ENCODE results near the gene SCYL3.
A peak's percentile ranks its signal among the peaks of the same experiment; 100 is the strongest.

The SCYL3 gene

DNA sequence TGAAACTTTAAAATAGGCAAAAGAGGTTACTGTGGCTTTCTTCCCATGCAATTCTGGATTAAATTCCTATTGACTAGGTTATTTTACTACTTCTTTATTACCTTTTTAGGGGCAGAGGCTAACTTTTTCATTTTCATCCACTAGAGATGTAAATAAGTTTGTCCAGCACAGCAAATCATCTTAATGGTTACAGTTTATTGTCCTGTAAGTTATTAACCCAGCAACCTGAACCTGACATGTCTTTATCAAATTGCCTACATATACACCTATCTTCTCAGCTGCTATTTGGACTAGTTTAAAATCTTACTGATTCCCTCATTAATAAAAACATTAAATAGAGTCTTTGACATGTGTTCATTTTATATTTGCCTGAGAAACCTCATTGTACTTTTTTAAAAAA, 6.9 kb upstream of the SCYL3 start:
- TF ChIP-seq, protein P1, sequence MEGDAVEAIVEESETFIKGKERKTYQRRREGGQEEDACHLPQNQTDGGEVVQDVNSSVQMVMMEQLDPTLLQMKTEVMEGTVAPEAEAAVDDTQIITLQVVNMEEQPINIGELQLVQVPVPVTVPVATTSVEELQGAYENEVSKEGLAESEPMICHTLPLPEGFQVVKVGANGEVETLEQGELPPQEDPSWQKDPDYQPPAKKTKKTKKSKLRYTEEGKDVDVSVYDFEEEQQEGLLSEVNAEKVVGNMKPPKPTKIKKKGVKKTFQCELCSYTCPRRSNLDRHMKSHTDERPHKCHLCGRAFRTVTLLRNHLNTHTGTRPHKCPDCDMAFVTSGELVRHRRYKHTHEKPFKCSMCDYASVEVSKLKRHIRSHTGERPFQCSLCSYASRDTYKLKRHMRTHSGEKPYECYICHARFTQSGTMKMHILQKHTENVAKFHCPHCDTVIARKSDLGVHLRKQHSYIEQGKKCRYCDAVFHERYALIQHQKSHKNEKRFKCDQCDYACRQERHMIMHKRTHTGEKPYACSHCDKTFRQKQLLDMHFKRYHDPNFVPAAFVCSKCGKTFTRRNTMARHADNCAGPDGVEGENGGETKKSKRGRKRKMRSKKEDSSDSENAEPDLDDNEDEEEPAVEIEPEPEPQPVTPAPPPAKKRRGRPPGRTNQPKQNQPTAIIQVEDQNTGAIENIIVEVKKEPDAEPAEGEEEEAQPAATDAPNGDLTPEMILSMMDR (IDR thresholded peaks at IDR 0.05; ENCODE audit: low read depth, low read length): no peak
- no peak overlapping the region for H3K4me3 ChIP-seq (ENCODE audit: low read depth, low read length)

DNA sequence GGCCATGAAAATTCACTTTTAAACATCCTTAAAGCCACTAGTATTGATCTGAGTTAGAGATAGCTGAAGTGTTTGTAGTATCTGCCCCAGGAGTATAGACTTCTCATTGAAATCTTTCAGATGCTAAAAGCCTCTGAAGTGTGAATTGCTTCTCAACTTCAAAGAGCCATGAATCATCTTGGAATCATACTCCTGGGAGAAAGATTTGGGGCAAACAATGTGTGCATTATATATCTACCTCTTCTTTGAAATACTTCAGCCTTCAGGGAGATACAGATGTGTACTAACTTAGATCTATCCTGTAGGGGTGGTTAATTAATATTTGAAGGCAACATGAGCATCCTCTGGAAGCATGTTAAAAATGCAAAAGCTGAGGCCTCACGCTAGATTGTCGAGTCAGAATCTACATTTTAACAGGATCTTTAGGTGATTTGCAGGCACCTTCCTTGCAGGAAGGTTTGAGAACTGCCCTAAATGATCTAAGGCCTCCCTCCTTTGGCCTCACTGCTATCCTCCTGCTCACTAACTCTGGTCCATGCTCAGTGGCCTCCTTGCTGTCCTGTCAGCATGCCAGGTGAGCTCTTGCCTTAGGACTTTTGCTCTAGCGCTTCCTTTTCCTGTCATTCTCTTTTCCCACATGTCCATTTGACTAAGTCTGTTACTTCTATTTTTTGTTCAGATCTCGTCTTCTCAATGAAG, 6.0 kb upstream of the SCYL3 start:
- TF ChIP-seq, protein P1 (IDR thresholded peaks at IDR 0.05; ENCODE audit: low read depth, low read length): no peak
- H3K4me3 ChIP-seq (ENCODE audit: low read depth, low read length): no peak overlapping the region

DNA sequence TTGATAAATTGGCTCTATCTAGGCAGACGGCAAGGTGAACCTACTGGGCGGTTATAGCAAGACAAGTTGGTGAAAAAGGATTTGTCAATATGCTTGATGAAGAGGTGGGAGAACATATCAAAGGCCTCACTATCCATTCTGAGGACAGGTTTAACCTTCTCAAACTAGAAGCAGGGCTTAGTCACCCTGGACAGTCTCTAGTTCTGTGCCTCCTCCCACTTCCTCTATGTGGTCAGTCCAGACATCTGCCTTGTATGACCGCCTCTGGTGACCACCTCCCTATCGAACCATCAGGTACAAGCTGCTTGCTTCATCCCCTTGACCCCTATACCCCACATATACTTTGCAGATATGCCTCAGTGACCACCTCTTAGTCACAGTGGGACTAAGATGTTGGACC, 2.3 kb upstream of the SCYL3 start:
- TF ChIP-seq, protein P1 (IDR thresholded peaks at IDR 0.05; ENCODE audit: low read depth, low read length): no peak
- no peak overlapping the region for H3K4me3 ChIP-seq (ENCODE audit: low read depth, low read length)

DNA sequence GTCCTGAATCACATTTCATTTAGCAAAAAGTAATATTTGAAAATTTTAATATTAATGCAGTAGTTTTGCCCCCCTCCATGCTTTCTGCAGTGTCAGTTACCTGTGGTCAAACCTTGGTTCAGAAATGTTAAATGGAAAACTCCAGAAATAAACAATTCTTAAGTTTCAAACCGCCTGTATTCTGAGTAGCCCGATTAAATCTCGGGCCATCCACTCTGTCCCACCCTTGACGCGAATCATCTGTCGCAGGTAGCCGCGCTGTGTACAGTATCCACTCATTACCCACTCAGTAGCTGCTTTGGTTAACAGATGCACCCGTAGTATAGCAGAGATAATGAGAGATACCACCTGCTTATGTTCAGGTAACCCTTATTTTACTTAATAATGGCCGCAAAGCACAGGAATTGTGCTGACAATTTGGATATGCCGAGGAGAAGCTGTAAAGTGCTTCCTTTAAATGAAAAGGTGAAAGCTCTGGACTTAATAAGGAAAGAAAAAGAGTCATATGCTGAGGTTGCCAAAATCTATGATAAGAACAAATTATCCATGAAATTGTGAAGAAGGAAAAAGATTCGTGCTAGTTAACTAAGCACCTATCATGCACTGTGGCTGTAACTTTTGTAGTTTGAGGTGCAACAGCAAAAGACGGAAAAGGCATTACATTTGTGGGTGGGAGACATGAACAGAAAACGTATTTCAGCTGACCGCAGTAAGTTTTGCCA, 889 bp upstream of the SCYL3 start:
- TF ChIP-seq, protein P1 (IDR thresholded peaks at IDR 0.05; ENCODE audit: low read depth, low read length): no peak

DNA sequence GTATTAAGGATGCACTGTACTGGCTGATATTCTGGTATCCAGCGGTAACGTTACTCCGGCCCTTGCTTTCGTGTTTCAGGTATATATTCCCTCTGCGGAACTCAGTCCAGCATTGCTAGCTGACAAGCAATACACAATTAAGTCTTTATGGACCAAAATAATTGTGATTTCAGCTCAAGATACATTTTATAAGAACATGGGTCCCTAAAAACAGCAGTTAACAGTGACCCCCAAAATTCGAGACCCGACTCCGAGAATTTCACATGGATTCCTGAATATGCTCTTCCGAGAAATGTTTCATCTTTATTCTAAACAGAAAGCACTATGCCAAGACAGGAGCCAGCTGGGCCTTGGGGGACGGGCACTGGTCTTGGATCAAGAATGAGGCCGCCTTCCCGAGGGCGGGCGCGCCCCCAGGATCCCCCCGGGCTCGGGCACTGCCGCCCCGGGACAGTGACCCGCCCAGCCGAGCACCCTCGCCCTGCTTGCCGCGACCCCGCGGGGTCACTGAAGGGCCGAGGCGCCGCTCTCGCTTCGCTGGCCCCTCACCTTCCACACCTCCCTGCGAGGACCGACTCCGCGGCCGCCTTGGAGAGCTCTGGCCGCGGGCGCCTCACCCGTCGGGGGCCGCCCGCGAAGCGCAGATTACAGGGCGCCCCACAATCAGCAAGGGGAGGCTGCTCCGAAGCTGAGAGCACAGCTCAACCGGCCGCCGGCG, 610 bp downstream of the SCYL3 start:
- peak overlapping the region; percentile 74 for H3K4me3 ChIP-seq (ENCODE audit: low read depth, low read length)
- TF ChIP-seq, protein P1 (IDR thresholded peaks at IDR 0.05; ENCODE audit: low read depth, low read length): no peak

More for the DNA sequence above, 889 bp upstream of the SCYL3 start:
- peak overlapping the region; percentile 74 for H3K4me3 ChIP-seq (ENCODE audit: low read depth, low read length)

DNA sequence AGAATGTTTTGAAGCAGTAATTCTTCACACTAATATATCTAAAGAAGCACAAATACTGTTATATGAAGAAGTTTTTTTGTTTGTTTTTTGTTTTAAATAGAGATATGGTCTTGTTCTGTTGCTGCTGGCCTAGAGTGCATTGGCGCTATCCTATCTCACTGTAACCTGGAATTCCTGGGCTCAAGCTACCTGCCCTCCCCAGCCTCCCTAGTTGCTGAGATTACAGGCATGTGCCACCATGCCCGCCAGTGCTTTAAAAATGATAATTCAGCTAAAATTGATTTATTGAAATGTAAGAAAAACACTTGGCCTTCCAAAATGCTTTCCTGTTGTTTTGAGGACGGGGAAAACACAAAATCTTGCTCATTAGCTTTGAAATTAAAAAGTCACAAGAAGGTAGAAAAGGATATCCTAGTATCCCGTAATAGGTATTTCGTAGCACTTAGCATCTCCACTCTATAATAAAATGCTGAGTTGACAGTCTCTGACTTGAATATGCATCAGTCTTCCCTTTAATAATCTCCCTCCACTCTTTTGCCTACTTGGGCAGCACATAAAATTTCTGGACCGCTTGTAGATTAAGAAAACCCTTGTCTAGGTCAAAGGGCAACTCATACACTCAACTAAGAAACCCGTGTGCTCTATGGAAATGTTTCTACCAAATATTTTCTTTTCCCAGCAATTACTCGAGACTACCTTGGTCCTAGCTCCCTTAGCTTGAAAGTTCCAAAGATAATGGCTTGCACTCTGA, 1.3 kb downstream of the SCYL3 start:
- TF ChIP-seq, protein P1 (IDR thresholded peaks at IDR 0.05; ENCODE audit: low read depth, low read length): no peak

More for the DNA sequence above, 1.3 kb downstream of the SCYL3 start:
- peak overlapping the region; percentile 74 for H3K4me3 ChIP-seq (ENCODE audit: low read depth, low read length)

Data from WI38 (cell line).